Liver (tissue), 9 donors: ENCODE measurements around the gene STAT5B. TPM values are rescaled to one million over a fixed set of nuclear protein-coding genes. Genes with fewer than 3 reads are reported as not detected.

ENCODE experiments used
- DNase-seq: peaks from one replicate; pipeline ENCODE4 v3.0.0-alpha.2; 2017; ENCODE audit warnings: low spot score
- H3K27ac ChIP-seq, 2 donors: one replicate each; pipeline ENCODE4 v1.7.0; 2013; ENCODE audit warnings: inconsistent platforms in 2 of 2, low read length in 2 of 2, control low read depth in 1 of 2, low read depth in 1 of 2, mild to moderate bottlenecking in 1 of 2
- H3K27me3 ChIP-seq, 4 donors: one replicate each; pipeline versions ENCODE4 v1.6.1 to v1.7.0; 2013; ENCODE audit warnings: low read length in 3 of 4, inconsistent platforms in 1 of 4, mild to moderate bottlenecking in 1 of 4, moderate library complexity in 1 of 4; ENCODE audit not compliant: control insufficient read depth in 4 of 4, insufficient read depth in 4 of 4
- H3K36me3 ChIP-seq, 4 donors: one replicate each; pipeline versions ENCODE4 v1.6.1 to v1.7.0; 2013; ENCODE audit warnings: low read length in 3 of 4, mild to moderate bottlenecking in 3 of 4, low read depth in 1 of 4, moderate library complexity in 1 of 4; ENCODE audit not compliant: control insufficient read depth in 4 of 4, insufficient read depth in 3 of 4
- H3K4me1 ChIP-seq, 4 donors: one replicate each; pipeline versions ENCODE4 v1.6.1 to v1.7.0; 2013; ENCODE audit warnings: low read length in 3 of 4, mild to moderate bottlenecking in 3 of 4, moderate library complexity in 1 of 4; ENCODE audit not compliant: control insufficient read depth in 4 of 4, insufficient read depth in 4 of 4
- H3K4me3 ChIP-seq, 3 donors: one replicate each; pipeline versions ENCODE4 v1.6.1 to v1.7.0; 2013; ENCODE audit warnings: low read length in 3 of 3, control low read depth in 1 of 3, low read depth in 1 of 3, mild to moderate bottlenecking in 1 of 3
- H3K9ac ChIP-seq, 2 donors: one replicate each; pipeline ENCODE4 v1.7.0; 2013; ENCODE audit warnings: low read length in 2 of 2, mild to moderate bottlenecking in 2 of 2, moderate library complexity in 2 of 2, control low read depth in 1 of 2, low read depth in 1 of 2
- H3K9me3 ChIP-seq, 4 donors: one replicate each; pipeline versions ENCODE4 v1.6.1 to v1.7.0; 2013; ENCODE audit warnings: low read length in 3 of 4; ENCODE audit not compliant: control insufficient read depth in 4 of 4
- ATF3 ChIP-seq: IDR thresholded peaks from 2 replicates; pipeline ENCODE4 v1.6.1; 2016; ENCODE audit warnings: antibody characterized with exemption
- EGR1 ChIP-seq, 2 donors: IDR thresholded peaks; 2 replicates each; pipeline ENCODE4 v1.6.1; 2016 to 2018; ENCODE audit warnings: antibody characterized with exemption in 2 of 2, low read depth in 2 of 2
- FOXA2 ChIP-seq: IDR thresholded peaks from 2 replicates; pipeline ENCODE4 v1.6.1; 2016; ENCODE audit warnings: antibody characterized with exemption
- GABPA ChIP-seq, 2 donors: IDR thresholded peaks in 1 of 2; conservative IDR thresholded peaks in 1 of 2; 2 replicates each; pipeline ENCODE4 v1.6.1; 2016; ENCODE audit warnings: antibody characterized with exemption in 2 of 2, mild to moderate bottlenecking in 1 of 2, moderate library complexity in 1 of 2
- HNF4A ChIP-seq, 2 donors: conservative IDR thresholded peaks; 2 replicates each; pipeline ENCODE4 v1.6.1; 2016; ENCODE audit warnings: antibody characterized with exemption in 2 of 2, mild to moderate bottlenecking in 2 of 2
- HNF4G ChIP-seq: IDR thresholded peaks from 2 replicates; pipeline ENCODE4 v1.6.1; 2016; ENCODE audit warnings: antibody characterized with exemption
- JUND ChIP-seq, 2 donors: IDR thresholded peaks; 2 replicates each; pipeline ENCODE4 v1.6.1; 2016; ENCODE audit warnings: antibody characterized with exemption in 2 of 2
- MAX ChIP-seq: IDR thresholded peaks from 2 replicates; pipeline ENCODE4 v1.6.1; 2016; ENCODE audit warnings: antibody characterized with exemption
- NR2F2 ChIP-seq: IDR thresholded peaks from 2 replicates; pipeline ENCODE4 v1.6.1; 2016; ENCODE audit warnings: antibody characterized with exemption
- RAD21 ChIP-seq, 2 donors: IDR thresholded peaks; 2 replicates each; pipeline ENCODE4 v1.6.1; 2016; ENCODE audit warnings: antibody characterized with exemption in 2 of 2, mild to moderate bottlenecking in 2 of 2
- RXRA ChIP-seq, 2 donors: IDR thresholded peaks; 2 replicates each; pipeline ENCODE4 v1.6.1; 2017 to 2018; ENCODE audit warnings: antibody characterized with exemption in 2 of 2, mild to moderate bottlenecking in 1 of 2
- SP1 ChIP-seq: IDR thresholded peaks from 2 replicates; pipeline ENCODE4 v1.6.1; 2018; ENCODE audit warnings: antibody characterized with exemption, mild to moderate bottlenecking
- TAF1 ChIP-seq: conservative IDR thresholded peaks from 2 replicates; pipeline ENCODE4 v1.6.1; 2016; ENCODE audit warnings: antibody characterized with exemption, mild to moderate bottlenecking
- YY1 ChIP-seq: IDR thresholded peaks from 2 replicates; pipeline ENCODE4 v1.6.1; 2016; ENCODE audit warnings: antibody characterized with exemption, mild to moderate bottlenecking
- ZBTB33 ChIP-seq: IDR thresholded peaks from 2 replicates; pipeline ENCODE4 v1.6.1; 2016; ENCODE audit warnings: antibody characterized with exemption
- WGBS: extraction: QIAGEN DNeasy Blood & Tissue Kit; methylation state at CpG from one replicate; pipeline ENCODE4 v1.1.7; 2013; 5-methylcytosine and 5-hydroxymethylcytosine counted together
- polyA plus RNA-seq, 2 donors: library from polyadenylated mRNA; stranded (reverse) in 1 of 2; unstranded in 1 of 2; fragments of 200-250 nt in 1 of 2; fragments of >200 nt in 1 of 2; fragmentation: Nextera tagmentation in 1 of 2; extraction: Ambion mirVana in 1 of 2; gene quantifications; one replicate each; pipeline versions ENCODE4 v1.2.1 to v1.2.3, GENCODE V29; 2013 to 2015
- total RNA-seq, 2 donors: library from RNA; depleted of rRNA; stranded (reverse); fragments of >200 nt; gene quantifications; one replicate each; pipeline ENCODE4 v1.2.3, GENCODE V29; 2014
- TF ChIP-seq, protein P1 (sequence below): fragments of 150-350 bp; IDR thresholded peaks from 2 replicates; pipeline ENCODE4 v1.5.1; 2017; ENCODE audit warnings: improper control_type of control experiment, low read depth, low read length; ENCODE audit not compliant: missing input control
- donor health status: healthy.
- donor health status: healthy.
- donor health status: healthy.
- donor health status: healthy.
- donor health status: healthy.

The STAT5B gene
- total and polyA plus RNA-seq, 4 donors, result 6.7 to 33.9 (median 21.6) TPM

- WGBS, result 70% methylated on average over 14 of the region's 14 CpGs
- no peak overlapping the region for H3K4me3 ChIP-seq
- no peak for DNase-seq
- TF ChIP-seq YY1 (no peak), MAX (no peak), ZBTB33 (no peak), RXRA (IDR thresholded peaks at IDR 0.05) (no peak), RAD21 (IDR thresholded peaks at IDR 0.05) (no peak), EGR1 (IDR thresholded peaks at IDR 0.05; ENCODE audit: low read depth in 2 of 2) (no peak)
- TF ChIP-seq, protein P1, sequence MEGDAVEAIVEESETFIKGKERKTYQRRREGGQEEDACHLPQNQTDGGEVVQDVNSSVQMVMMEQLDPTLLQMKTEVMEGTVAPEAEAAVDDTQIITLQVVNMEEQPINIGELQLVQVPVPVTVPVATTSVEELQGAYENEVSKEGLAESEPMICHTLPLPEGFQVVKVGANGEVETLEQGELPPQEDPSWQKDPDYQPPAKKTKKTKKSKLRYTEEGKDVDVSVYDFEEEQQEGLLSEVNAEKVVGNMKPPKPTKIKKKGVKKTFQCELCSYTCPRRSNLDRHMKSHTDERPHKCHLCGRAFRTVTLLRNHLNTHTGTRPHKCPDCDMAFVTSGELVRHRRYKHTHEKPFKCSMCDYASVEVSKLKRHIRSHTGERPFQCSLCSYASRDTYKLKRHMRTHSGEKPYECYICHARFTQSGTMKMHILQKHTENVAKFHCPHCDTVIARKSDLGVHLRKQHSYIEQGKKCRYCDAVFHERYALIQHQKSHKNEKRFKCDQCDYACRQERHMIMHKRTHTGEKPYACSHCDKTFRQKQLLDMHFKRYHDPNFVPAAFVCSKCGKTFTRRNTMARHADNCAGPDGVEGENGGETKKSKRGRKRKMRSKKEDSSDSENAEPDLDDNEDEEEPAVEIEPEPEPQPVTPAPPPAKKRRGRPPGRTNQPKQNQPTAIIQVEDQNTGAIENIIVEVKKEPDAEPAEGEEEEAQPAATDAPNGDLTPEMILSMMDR, result no peak
- no peak overlapping the region for H3K27ac ChIP-seq
- peaks cover 0 to 4% (median 0%) of the 10 kb centered on the region in 4 donors for H3K4me1 ChIP-seq
- H3K36me3 ChIP-seq, result no peaks in the 10 kb centered on the region
- H3K27me3 ChIP-seq, result no peaks in the 10 kb centered on the region
- H3K9ac ChIP-seq, result no peak overlapping the region
- H3K9me3 ChIP-seq, result no peaks in the 10 kb centered on the region
These were observed 101.9 kb downstream of the STAT5B start for GRCh38 chr17:42174126-42174783.

GRCh38 chr17:42171831-42172230 lies 104.4 kb downstream of the STAT5B start:
- no peak overlapping the region for H3K27ac ChIP-seq
- WGBS, result 63% methylated on average over 11 of the region's 11 CpGs
- H3K9me3 ChIP-seq, result no peaks in the 10 kb centered on the region
- H3K4me3 ChIP-seq, result no peak overlapping the region
- H3K27me3 ChIP-seq, result no peaks in the 10 kb centered on the region
- TF ChIP-seq HNF4G, result no peak
- no peak for TF ChIP-seq MAX
- no peak for TF ChIP-seq RAD21 (IDR thresholded peaks at IDR 0.05)
- no peak for TF ChIP-seq RXRA (IDR thresholded peaks at IDR 0.05)
- no peak for TF ChIP-seq FOXA2
- TF ChIP-seq HNF4A (conservative IDR thresholded peaks at IDR 0.05), result no peak
- no peak for TF ChIP-seq TAF1
- TF ChIP-seq YY1, result no peak
- no peaks in the 10 kb centered on the region for H3K36me3 ChIP-seq
- no peaks in the 10 kb centered on the region for H3K4me1 ChIP-seq
- no peak for DNase-seq
- H3K9ac ChIP-seq, result no peak overlapping the region

DNA sequence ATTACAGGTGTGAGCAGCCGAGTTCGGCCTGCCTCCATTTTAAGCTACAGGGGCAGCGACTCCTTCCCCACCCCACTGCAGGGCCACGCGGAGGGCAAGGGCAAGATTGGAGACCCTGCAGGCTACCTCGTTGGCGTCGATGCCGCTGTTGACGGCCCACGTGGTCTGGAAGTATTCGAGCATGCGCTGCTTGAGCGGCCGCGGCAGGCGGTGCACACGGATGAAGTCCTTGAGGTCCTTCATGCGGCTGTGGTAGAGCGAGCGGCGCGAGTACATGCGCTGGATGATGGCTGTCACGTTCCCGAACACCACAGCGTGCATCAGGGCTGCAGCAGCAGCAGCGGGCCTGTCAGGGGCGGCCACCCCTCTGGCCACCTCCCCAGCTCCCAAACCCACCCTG lies 106.8 kb downstream of the STAT5B start:
- Histone ChIP-seq H3K4me1 (no peaks in the 10 kb centered on the region), H3K9ac (no peak overlapping the region), H3K27ac (no peak overlapping the region), H3K36me3 (no peaks in the 10 kb centered on the region), H3K9me3 (no peaks in the 10 kb centered on the region), H3K27me3 (no peaks in the 10 kb centered on the region), H3K4me3 (no peak overlapping the region)
- 96% methylated on average over 29 of the region's 29 CpGs for WGBS
- no peak for DNase-seq
- TF ChIP-seq, protein P1, result no peak
- TF ChIP-seq FOXA2, result no peak
- no peak for TF ChIP-seq YY1
- TF ChIP-seq RAD21 (IDR thresholded peaks at IDR 0.05), result no peak
- TF ChIP-seq EGR1 (IDR thresholded peaks at IDR 0.05; ENCODE audit: low read depth in 2 of 2), result no peak
- no peak for TF ChIP-seq HNF4G
- no peak for TF ChIP-seq ATF3
- TF ChIP-seq MAX, result no peak
- no peak for TF ChIP-seq SP1
- TF ChIP-seq JUND (IDR thresholded peaks at IDR 0.05), result no peak
- no peak for TF ChIP-seq TAF1
- TF ChIP-seq HNF4A (conservative IDR thresholded peaks at IDR 0.05), result no peak
- no peak for TF ChIP-seq RXRA (IDR thresholded peaks at IDR 0.05)
- TF ChIP-seq NR2F2, result no peak
- no peak for TF ChIP-seq GABPA (IDR thresholded peaks at IDR 0.05 in 1 of 2, conservative IDR thresholded peaks at IDR 0.05 in 1 of 2)
